Measurements from ENCODE around the gene FAM229A.

DNA sequence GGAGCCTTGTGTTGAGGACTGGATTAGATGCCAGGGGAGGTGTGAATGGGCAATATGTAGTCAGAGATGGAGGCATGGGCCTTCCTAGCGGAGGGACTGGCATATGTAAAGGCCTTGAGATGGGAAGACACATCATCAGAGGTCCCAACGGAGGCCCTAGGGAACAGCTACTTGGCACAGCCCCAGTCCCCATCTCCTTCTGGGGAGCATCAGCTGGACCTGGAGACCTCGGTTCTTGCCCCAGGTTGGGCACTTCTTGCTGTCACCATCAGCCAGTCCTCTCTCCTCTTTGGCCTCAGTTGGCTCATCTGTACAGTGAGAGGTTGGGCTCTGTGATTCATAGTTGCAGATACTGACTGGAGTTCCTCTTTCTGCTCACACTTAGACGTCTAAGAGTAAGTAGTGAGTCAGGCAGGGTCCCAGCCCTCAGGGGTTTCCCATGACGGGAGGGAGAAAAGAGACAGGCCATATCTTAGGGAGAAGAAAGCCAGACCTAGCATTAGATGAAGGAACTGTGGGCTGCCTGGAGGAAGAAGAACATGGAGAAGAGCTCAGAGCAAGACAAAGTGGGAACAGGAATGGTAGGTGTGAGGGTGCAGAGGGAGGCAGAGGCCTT is 22.8 kb downstream of the FAM229A start:
- TF ChIP-seq HNRNPL (IDR thresholded peaks at IDR 0.05; ENCODE audit: low read depth, low read length) (no peak), ZBTB17 (CRISPR knock-in tag; IDR thresholded peaks at IDR 0.05) (no peak), EP300 (IDR thresholded peaks at IDR 0.05; ENCODE audit: low read length) (no peak)
- TF ChIP-seq, protein P1, sequence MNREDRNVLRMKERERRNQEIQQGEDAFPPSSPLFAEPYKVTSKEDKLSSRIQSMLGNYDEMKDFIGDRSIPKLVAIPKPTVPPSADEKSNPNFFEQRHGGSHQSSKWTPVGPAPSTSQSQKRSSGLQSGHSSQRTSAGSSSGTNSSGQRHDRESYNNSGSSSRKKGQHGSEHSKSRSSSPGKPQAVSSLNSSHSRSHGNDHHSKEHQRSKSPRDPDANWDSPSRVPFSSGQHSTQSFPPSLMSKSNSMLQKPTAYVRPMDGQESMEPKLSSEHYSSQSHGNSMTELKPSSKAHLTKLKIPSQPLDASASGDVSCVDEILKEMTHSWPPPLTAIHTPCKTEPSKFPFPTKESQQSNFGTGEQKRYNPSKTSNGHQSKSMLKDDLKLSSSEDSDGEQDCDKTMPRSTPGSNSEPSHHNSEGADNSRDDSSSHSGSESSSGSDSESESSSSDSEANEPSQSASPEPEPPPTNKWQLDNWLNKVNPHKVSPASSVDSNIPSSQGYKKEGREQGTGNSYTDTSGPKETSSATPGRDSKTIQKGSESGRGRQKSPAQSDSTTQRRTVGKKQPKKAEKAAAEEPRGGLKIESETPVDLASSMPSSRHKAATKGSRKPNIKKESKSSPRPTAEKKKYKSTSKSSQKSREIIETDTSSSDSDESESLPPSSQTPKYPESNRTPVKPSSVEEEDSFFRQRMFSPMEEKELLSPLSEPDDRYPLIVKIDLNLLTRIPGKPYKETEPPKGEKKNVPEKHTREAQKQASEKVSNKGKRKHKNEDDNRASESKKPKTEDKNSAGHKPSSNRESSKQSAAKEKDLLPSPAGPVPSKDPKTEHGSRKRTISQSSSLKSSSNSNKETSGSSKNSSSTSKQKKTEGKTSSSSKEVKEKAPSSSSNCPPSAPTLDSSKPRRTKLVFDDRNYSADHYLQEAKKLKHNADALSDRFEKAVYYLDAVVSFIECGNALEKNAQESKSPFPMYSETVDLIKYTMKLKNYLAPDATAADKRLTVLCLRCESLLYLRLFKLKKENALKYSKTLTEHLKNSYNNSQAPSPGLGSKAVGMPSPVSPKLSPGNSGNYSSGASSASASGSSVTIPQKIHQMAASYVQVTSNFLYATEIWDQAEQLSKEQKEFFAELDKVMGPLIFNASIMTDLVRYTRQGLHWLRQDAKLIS (CRISPR knock-in tag; IDR thresholded peaks at IDR 0.05), result no peak

Data from K562 (cell line).